Neural progenitor cell (in vitro differentiated cells): ENCODE data around the gene HOXA2.

Experiments used
- CTCF ChIP-seq: fragments of 200-600 bp; sonication (generic); IDR thresholded peaks from 2 replicates; pipeline ENCODE4 v1.5.1; 2017; ENCODE audit warnings: antibody characterized with exemption, mild to moderate bottlenecking
- EZH2phosphoT487 ChIP-seq: fragments of 200-600 bp; sonication (generic); IDR thresholded peaks from 2 replicates; pipeline ENCODE4 v1.6.1; 2017; ENCODE audit warnings: antibody characterized with exemption

GRCh38 chr7:27148031-27148755, 45.7 kb upstream of the HOXA2 start:
- TF ChIP-seq CTCF, result no peak
- peak; percentile 82 for TF ChIP-seq EZH2phosphoT487
